ENCODE measurements around the gene PMM2.

GRCh38 chr16:8853150-8853549 lies 55.5 kb downstream of the PMM2 start:
- TF ChIP-seq CTCF (IDR thresholded peaks at IDR 0.05) (no peak), EZH2 (IDR thresholded peaks at IDR 0.05; ENCODE audit: borderline replicate concordance, insufficient read depth, low read depth, low read length, poor library complexity, severe bottlenecking) (no peak)

Data from B cell (primary cell).